Osteoblast (primary cell): ENCODE data around the gene EPHA4. TPM values are rescaled to one million over a fixed set of nuclear protein-coding genes. Genes with fewer than 3 reads are reported as not detected.

Experiments
- DNase-seq: peaks from one replicate; pipeline ENCODE4 v3.0.0; 2011; ENCODE audit warnings: low spot score, mixed read lengths; ENCODE audit not compliant: insufficient read length; ENCODE audit errors: missing footprints
- H2AFZ ChIP-seq: 2 replicates; pipeline ENCODE4 v1.6.0; 2011; ENCODE audit warnings: mild to moderate bottlenecking, low read length
- H3K27ac ChIP-seq: 2 replicates; pipeline ENCODE4 v1.5.1; 2011; ENCODE audit warnings: mild to moderate bottlenecking, low read depth, low read length, moderate library complexity
- H3K27me3 ChIP-seq: 2 replicates; pipeline ENCODE4 v1.6.0; 2012; ENCODE audit warnings: mild to moderate bottlenecking, control low read depth, inconsistent platforms, low read length, moderate library complexity; ENCODE audit not compliant: insufficient read depth
- H3K36me3 ChIP-seq: 2 replicates; pipeline ENCODE4 v1.5.1; 2011; ENCODE audit warnings: mild to moderate bottlenecking, low read length, control low read depth, moderate library complexity; ENCODE audit not compliant: insufficient read depth
- H3K4me1 ChIP-seq: 2 replicates; pipeline ENCODE4 v1.5.1; 2011; ENCODE audit warnings: mild to moderate bottlenecking, low read length, control low read depth, moderate library complexity; ENCODE audit not compliant: insufficient read depth
- H3K4me2 ChIP-seq: 2 replicates; pipeline ENCODE4 v1.6.0; 2011; ENCODE audit warnings: mild to moderate bottlenecking, low read length; ENCODE audit not compliant: insufficient read depth
- H3K4me3 ChIP-seq: fragments of 200-600 bp; sonication (generic); 3 replicates; pipeline ENCODE4 v1.5.1; 2012; ENCODE audit warnings: mild to moderate bottlenecking, low read length, inconsistent platforms; ENCODE audit not compliant: insufficient read depth
- H3K79me2 ChIP-seq: 2 replicates; pipeline ENCODE4 v1.6.0; 2012; ENCODE audit warnings: mild to moderate bottlenecking, low read length, control low read depth, inconsistent platforms; ENCODE audit not compliant: insufficient read depth
- H3K9me3 ChIP-seq: 2 replicates; pipeline ENCODE4 v1.5.1; 2011; ENCODE audit warnings: low read depth, low read length, control low read depth
- H4K20me1 ChIP-seq: 2 replicates; pipeline ENCODE4 v1.6.0; 2012; ENCODE audit warnings: mild to moderate bottlenecking, low read length, control low read depth; ENCODE audit not compliant: insufficient read depth
- CTCF ChIP-seq: IDR thresholded peaks from 2 replicates; pipeline ENCODE4 v1.5.1; 2011; ENCODE audit warnings: mild to moderate bottlenecking, low read depth, low read length, moderate library complexity; ENCODE audit errors: extremely low read depth
- total RNA-seq: library from RNA; depleted of rRNA; stranded (reverse); fragments of >200 nt; gene quantifications from 2 replicates; pipeline ENCODE4 v1.2.3, GENCODE V29; 2012

EPHA4 gene
- total RNA-seq, 1 donor, result 15.9 TPM

- H4K20me1 ChIP-seq, result no peaks in the 10 kb centered on the region
- no peak overlapping the region for H3K4me3 ChIP-seq
- no peak for DNase-seq
- no peak overlapping the region for H3K4me2 ChIP-seq
- H3K79me2 ChIP-seq, result no peaks in the 10 kb centered on the region
- H3K4me1 ChIP-seq, result no peaks in the 10 kb centered on the region
- H3K9me3 ChIP-seq, result no peaks in the 10 kb centered on the region
- no peak overlapping the region for H3K27ac ChIP-seq
- H2AFZ ChIP-seq, result no peak overlapping the region
- no peaks in the 10 kb centered on the region for H3K27me3 ChIP-seq
- no peaks in the 10 kb centered on the region for H3K36me3 ChIP-seq
- no peak for TF ChIP-seq CTCF
Observed at GRCh38 chr2:221473451-221473850, 98.7 kb downstream of the EPHA4 start.

GRCh38 chr2:221468317-221468716, 103.8 kb downstream of the EPHA4 start:
- Histone ChIP-seq H3K27ac (no peak overlapping the region), H3K79me2 (no peaks in the 10 kb centered on the region), H3K4me3 (no peak overlapping the region), H3K4me2 (no peak overlapping the region), H4K20me1 (no peaks in the 10 kb centered on the region), H3K4me1 (no peaks in the 10 kb centered on the region), H3K27me3 (no peaks in the 10 kb centered on the region), H2AFZ (no peak overlapping the region), H3K36me3 (no peaks in the 10 kb centered on the region), H3K9me3 (no peaks in the 10 kb centered on the region)
- no peak for DNase-seq
- no peak for TF ChIP-seq CTCF

GRCh38 chr2:221467610-221468009, 104.5 kb downstream of the EPHA4 start:
- H2AFZ ChIP-seq, result no peak overlapping the region
- no peak for DNase-seq
- no peak overlapping the region for H3K4me3 ChIP-seq
- H3K79me2 ChIP-seq, result no peaks in the 10 kb centered on the region
- H3K9me3 ChIP-seq, result no peaks in the 10 kb centered on the region
- no peaks in the 10 kb centered on the region for H3K27me3 ChIP-seq
- no peaks in the 10 kb centered on the region for H3K4me1 ChIP-seq
- H3K4me2 ChIP-seq, result no peak overlapping the region
- no peaks in the 10 kb centered on the region for H4K20me1 ChIP-seq
- no peak for TF ChIP-seq CTCF
- no peak overlapping the region for H3K27ac ChIP-seq
- no peaks in the 10 kb centered on the region for H3K36me3 ChIP-seq

GRCh38 chr2:221466744-221467143, 105.4 kb downstream of the EPHA4 start:
- H3K4me1 ChIP-seq, result no peaks in the 10 kb centered on the region
- no peaks in the 10 kb centered on the region for H3K79me2 ChIP-seq
- H3K27me3 ChIP-seq, result no peaks in the 10 kb centered on the region
- no peak overlapping the region for H2AFZ ChIP-seq
- DNase-seq, result no peak
- H3K4me3 ChIP-seq, result no peak overlapping the region
- no peaks in the 10 kb centered on the region for H4K20me1 ChIP-seq
- no peaks in the 10 kb centered on the region for H3K36me3 ChIP-seq
- TF ChIP-seq CTCF, result no peak
- no peaks in the 10 kb centered on the region for H3K9me3 ChIP-seq
- no peak overlapping the region for H3K4me2 ChIP-seq
- no peak overlapping the region for H3K27ac ChIP-seq
